NB4 (cell line): ENCODE results near the gene FAIM2.
"Not testable (repeated sequence)": the region's sequence is repeated elsewhere in the genome, so short reads cannot be mapped to it uniquely, and the experiment has no call there.

Experiments
- POLR2A ChIP-seq: IDR thresholded peaks from 2 replicates; pipeline ENCODE4 v1.6.1; 2011; ENCODE audit warnings: mild to moderate bottlenecking; ENCODE audit not compliant: insufficient read length; ENCODE audit errors: extremely low read depth
- TF ChIP-seq, protein P1 (sequence below): IDR thresholded peaks from one replicate; pipeline ENCODE4 v1.5.1; 2012; ENCODE audit warnings: low read depth, low read length
- TF ChIP-seq, protein P2 (sequence below): IDR thresholded peaks from 2 replicates; pipeline ENCODE4 v1.6.1; 2011; ENCODE audit warnings: low read depth, low read length

DNA sequence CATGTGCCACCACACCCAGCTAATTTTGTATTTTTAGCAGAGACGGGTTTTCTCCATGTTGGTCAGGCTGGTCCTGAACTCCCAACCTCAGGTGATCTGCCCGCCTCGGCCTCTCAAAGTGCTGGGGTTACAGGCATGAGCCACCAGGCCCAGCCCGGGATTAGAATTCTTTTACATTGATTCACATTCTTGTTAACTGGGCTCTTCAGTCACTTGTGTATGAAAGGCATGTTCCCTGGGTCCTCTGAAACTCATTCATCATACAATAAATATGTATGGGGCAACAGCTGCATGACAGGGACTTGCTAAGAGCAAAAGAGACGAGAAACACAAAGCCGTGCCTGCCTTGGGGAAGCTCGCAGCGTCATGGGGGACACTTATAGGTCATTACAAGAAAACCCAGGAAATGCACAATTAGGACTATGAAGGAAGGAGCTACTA lies 31.9 kb downstream of the FAIM2 start:
- TF ChIP-seq, protein P1, sequence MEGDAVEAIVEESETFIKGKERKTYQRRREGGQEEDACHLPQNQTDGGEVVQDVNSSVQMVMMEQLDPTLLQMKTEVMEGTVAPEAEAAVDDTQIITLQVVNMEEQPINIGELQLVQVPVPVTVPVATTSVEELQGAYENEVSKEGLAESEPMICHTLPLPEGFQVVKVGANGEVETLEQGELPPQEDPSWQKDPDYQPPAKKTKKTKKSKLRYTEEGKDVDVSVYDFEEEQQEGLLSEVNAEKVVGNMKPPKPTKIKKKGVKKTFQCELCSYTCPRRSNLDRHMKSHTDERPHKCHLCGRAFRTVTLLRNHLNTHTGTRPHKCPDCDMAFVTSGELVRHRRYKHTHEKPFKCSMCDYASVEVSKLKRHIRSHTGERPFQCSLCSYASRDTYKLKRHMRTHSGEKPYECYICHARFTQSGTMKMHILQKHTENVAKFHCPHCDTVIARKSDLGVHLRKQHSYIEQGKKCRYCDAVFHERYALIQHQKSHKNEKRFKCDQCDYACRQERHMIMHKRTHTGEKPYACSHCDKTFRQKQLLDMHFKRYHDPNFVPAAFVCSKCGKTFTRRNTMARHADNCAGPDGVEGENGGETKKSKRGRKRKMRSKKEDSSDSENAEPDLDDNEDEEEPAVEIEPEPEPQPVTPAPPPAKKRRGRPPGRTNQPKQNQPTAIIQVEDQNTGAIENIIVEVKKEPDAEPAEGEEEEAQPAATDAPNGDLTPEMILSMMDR, result not testable (repeated sequence)
- TF ChIP-seq POLR2A, result not testable (repeated sequence)
- TF ChIP-seq, protein P2, sequence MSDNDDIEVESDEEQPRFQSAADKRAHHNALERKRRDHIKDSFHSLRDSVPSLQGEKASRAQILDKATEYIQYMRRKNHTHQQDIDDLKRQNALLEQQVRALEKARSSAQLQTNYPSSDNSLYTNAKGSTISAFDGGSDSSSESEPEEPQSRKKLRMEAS, result not testable (repeated sequence)
